ENCODE data around the gene CHMP4A.

CHMP4A gene

DNA sequence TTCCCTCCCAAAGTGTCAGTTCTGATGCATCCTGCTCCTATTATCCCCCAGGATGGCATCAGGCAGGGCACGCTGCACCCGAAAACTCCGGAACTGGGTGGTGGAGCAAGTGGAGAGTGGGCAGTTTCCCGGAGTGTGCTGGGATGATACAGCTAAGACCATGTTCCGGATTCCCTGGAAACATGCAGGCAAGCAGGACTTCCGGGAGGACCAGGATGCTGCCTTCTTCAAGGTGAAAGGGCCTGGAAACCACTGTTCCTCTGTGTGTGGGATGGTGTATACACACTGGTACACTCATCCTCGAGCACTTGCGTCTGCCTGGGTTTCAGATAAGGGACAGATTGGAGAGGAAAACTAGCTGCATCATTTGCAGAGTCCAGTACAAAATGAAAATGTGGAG, 51.2 kb downstream of the CHMP4A start:
- Histone ChIP-seq H3K27me3 (ENCODE audit: control insufficient read depth, insufficient read depth, low read length) (no peaks in the 10 kb centered on the region), H3K79me2 (peaks cover 5% of the 10 kb centered on the region), H3K36me3 (ENCODE audit: control insufficient read depth, insufficient read depth, low read length) (no peaks in the 10 kb centered on the region), H3K27ac (peak overlapping the region; percentile 83), H3K9me3 (ENCODE audit: control insufficient read depth, low read length) (no peaks in the 10 kb centered on the region), H3K9ac (no peak overlapping the region), H2AFZ (no peak overlapping the region), H3K4me3 (ENCODE audit: low read depth, low read length) (peak overlapping the region; percentile 69), H3K4me1 (peaks cover 6% of the 10 kb centered on the region), H3K4me2 (ENCODE audit: low read length) (peak overlapping the region; percentile 67)
- TF ChIP-seq, protein P1, sequence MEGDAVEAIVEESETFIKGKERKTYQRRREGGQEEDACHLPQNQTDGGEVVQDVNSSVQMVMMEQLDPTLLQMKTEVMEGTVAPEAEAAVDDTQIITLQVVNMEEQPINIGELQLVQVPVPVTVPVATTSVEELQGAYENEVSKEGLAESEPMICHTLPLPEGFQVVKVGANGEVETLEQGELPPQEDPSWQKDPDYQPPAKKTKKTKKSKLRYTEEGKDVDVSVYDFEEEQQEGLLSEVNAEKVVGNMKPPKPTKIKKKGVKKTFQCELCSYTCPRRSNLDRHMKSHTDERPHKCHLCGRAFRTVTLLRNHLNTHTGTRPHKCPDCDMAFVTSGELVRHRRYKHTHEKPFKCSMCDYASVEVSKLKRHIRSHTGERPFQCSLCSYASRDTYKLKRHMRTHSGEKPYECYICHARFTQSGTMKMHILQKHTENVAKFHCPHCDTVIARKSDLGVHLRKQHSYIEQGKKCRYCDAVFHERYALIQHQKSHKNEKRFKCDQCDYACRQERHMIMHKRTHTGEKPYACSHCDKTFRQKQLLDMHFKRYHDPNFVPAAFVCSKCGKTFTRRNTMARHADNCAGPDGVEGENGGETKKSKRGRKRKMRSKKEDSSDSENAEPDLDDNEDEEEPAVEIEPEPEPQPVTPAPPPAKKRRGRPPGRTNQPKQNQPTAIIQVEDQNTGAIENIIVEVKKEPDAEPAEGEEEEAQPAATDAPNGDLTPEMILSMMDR (IDR thresholded peaks at IDR 0.05) = no peak

DNA sequence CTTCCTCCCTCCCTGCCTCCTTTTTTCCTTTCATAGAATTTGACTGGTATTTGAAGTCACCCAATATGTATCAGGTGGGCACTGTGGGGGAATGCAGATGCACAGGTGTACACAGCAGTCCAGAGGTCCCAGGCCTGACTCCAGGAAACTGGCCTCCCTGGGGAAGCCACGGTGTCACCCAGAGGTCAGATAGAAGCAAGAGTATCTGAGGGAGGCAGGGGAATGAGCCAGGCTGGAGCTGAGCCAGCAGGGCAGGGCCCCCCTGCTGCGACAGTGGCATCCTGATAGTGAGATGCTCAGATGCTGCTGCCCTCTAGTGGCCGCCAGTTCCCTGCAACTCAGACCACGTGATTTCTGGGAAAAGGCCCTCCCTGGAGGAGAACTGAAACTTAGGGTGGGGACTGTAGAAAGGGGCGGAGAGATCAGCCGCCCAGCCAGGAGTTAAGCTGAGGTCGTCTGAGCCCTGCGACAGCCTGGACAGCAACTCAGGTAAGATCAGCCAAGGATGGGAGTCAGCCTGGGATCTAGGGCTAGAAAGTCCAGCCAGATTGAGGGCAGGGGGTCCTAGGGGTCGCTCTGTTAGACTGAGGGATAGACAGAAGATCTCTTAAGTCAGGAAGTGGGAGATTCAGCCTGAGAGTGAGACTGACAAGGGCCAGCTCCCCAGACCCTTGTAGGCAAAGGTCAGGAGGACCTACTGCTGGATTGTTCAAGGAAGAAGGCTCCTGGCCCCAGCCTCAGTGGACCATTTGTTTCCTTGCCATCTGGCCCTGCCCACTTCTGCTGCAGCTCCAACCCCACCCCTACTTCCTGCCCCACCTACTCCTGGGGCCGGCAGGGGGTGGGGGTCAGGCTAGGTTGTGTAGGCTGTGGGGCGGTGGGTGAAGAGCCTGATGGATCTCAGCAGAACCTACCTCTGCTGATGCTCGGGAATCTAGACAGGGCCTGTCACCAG, 52.2 kb downstream of the CHMP4A start, which contains the start of gene IRF9:
Gene IRF9, plus strand, starts transcription at position 416 of the 955 bp plus-strand sequence. CDS start 880 bp downstream, outside the sequence.
- Histone ChIP-seq H3K27ac (peak within 1 kb of the TSS; percentile 83), H3K4me1 (peaks cover 6% of the 10 kb centered on the region), H3K36me3 (ENCODE audit: control insufficient read depth, insufficient read depth, low read length) (no peaks in the 10 kb centered on the region), H3K9ac (no peak within 1 kb of the TSS), H2AFZ (peak within 1 kb of the TSS; percentile 43), H3K79me2 (peaks cover 5% of the 10 kb centered on the region), H3K27me3 (ENCODE audit: control insufficient read depth, insufficient read depth, low read length) (no peaks in the 10 kb centered on the region), H3K9me3 (ENCODE audit: control insufficient read depth, low read length) (no peaks in the 10 kb centered on the region), H3K4me3 (ENCODE audit: low read depth, low read length) (peak within 1 kb of the TSS; percentile 69), H3K4me2 (ENCODE audit: low read length) (peak within 1 kb of the TSS; percentile 67)
- TF ChIP-seq, protein P1 (IDR thresholded peaks at IDR 0.05) = peak; percentile 99

DNA sequence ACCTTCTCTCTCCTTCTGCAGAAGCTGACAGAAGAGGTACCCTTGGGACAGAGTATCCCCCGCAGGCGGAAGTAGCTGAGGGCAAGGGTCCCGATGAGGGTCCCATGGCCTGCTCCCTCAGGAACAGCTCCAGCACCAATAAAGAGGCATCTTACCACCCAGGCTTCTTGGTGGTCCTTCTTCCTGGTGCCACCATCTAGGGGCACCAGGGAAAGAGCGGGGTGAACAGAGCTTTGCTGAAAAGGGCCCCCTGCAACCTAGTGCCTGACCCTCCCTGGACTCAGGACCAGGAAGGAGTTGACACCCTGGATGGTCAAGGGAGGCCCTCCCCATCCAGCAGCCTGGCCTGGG, 52.8 kb downstream of the CHMP4A start:
- H3K4me3 ChIP-seq (ENCODE audit: low read depth, low read length) = no peak overlapping the region
- peak overlapping the region; percentile 43 for H2AFZ ChIP-seq
- H3K36me3 ChIP-seq (ENCODE audit: control insufficient read depth, insufficient read depth, low read length) = no peaks in the 10 kb centered on the region
- no peaks in the 10 kb centered on the region for H3K27me3 ChIP-seq (ENCODE audit: control insufficient read depth, insufficient read depth, low read length)
- no peak overlapping the region for H3K9ac ChIP-seq
- H3K9me3 ChIP-seq (ENCODE audit: control insufficient read depth, low read length) = no peaks in the 10 kb centered on the region
- TF ChIP-seq, protein P1 (IDR thresholded peaks at IDR 0.05) = no peak
- H3K79me2 ChIP-seq = peaks cover 5% of the 10 kb centered on the region
- peaks cover 6% of the 10 kb centered on the region for H3K4me1 ChIP-seq
- H3K4me2 ChIP-seq (ENCODE audit: low read length) = no peak overlapping the region
- H3K27ac ChIP-seq = peak overlapping the region; percentile 83

DNA sequence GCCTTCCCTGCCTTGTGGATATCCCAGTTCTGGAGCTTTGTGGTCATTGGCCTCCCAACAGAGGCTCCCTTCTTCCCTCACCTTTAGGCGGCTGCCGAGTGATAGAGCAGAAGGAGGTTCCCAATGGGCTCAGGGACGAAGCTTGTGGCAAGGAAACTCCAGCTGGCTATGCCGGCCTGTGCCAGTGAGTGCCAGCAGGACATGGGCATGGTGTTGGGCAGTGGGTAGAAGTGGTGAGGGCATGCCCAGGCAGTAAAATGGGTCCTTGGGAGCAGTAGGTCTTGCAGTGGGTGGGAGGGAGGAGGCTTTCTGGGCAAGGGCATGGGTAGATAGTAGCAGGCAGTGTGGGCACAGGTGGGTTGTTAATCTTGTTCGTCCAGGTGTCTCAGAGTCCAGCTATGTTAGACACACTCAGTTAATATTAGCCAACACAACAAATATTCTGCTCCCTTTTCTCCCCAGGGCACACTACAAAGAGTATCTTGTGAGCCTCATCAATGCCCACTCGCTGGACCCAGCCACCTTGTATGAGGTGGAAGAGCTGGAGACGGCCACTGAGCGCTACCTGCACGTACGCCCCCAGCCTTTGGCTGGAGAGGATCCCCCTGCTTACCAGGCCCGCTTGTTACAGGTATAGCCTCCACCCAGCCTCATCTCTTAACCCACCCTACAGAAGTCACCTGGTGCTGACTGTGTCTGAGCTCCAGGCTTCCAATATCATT, 53.4 kb downstream of the CHMP4A start:
- H3K4me3 ChIP-seq (ENCODE audit: low read depth, low read length) = no peak overlapping the region
- H3K36me3 ChIP-seq (ENCODE audit: control insufficient read depth, insufficient read depth, low read length) = no peaks in the 10 kb centered on the region
- no peaks in the 10 kb centered on the region for H3K9me3 ChIP-seq (ENCODE audit: control insufficient read depth, low read length)
- no peaks in the 10 kb centered on the region for H3K27me3 ChIP-seq (ENCODE audit: control insufficient read depth, insufficient read depth, low read length)
- H3K9ac ChIP-seq = no peak overlapping the region
- no peak overlapping the region for H3K4me2 ChIP-seq (ENCODE audit: low read length)
- TF ChIP-seq, protein P1 (IDR thresholded peaks at IDR 0.05) = no peak
- peak overlapping the region; percentile 83 for H3K27ac ChIP-seq
- peaks cover 6% of the 10 kb centered on the region for H3K4me1 ChIP-seq
- H2AFZ ChIP-seq = no peak overlapping the region
- peaks cover 5% of the 10 kb centered on the region for H3K79me2 ChIP-seq
